ENCODE results near the gene BLOC1S1. TPM values are rescaled to one million over a fixed set of nuclear protein-coding genes. Genes with fewer than 3 reads are reported as not detected.
A peak's percentile ranks its signal among the peaks of the same experiment; 100 is the strongest.

The BLOC1S1 gene
- total and polyA plus RNA-seq, 9 of the 15 experiments (the other 6 are each of a cell fraction or from before 2014, with no cell fraction given), result 75.2 to 161 (median 98.8) TPM

GRCh38 chr12:55702861-55703260, 13.0 kb upstream of the BLOC1S1 start:
- Histone ChIP-seq H3K79me2 (ENCODE audit: control insufficient read depth, insufficient read depth, low read length) (no peaks in the 10 kb centered on the region), H3K27ac (ENCODE audit: extremely low read depth, low read depth, low read length) (no peak overlapping the region), H3K9me1 (ENCODE audit: control insufficient read depth, insufficient read depth, low read length) (peaks cover 5% of the 10 kb centered on the region), H2AFZ (ENCODE audit: low read depth, low read length) (no peak overlapping the region), H3K4me1 (replicated peaks in 1 of 2; ENCODE audit: control insufficient read depth in 2 of 2, insufficient read depth in 2 of 2, low read length in 2 of 2) (peaks cover 3 to 23% of the 10 kb centered on the region in 2 experiments; a peak in 3 of 5 replicates), H3K9me3 (replicated peaks; ENCODE audit: control insufficient read depth, insufficient read depth, low read depth, low read length) (no peaks in the 10 kb centered on the region), H3K27me3 (ENCODE audit: control insufficient read depth in 2 of 2, insufficient read depth in 2 of 2, low read length in 2 of 2) (peaks cover 16 to 52% of the 10 kb centered on the region in 2 experiments), H3K36me3 (ENCODE audit: control insufficient read depth, insufficient read depth, low read length) (no peaks in the 10 kb centered on the region), H3K9ac (ENCODE audit: insufficient read depth in 1 of 2, low read depth in 2 of 2, low read length in 2 of 2) (peak overlapping the region in 1 of 2 experiments; percentile 43; a peak in 2 of 4 replicates), H3K4me2 (ENCODE audit: insufficient read depth, low read length) (no peak overlapping the region), H4K20me1 (replicated peaks; ENCODE audit: control insufficient read depth, insufficient read depth, low read length) (no peaks in the 10 kb centered on the region), H3K4me3 (no peak overlapping the region)
- FAIRE-seq (peak; percentile 35), ATAC-seq (no peak), DNase-seq (ENCODE audit: extremely low read depth in 1 of 4, low spot score in 3 of 4) (no peak)
- in situ Hi-C loops (cut with MboI) (no loop called here), intact Hi-C loops (cut with micrococcal nuclease) (no loop called here)
- 39% methylated on average over 8 of the region's 8 CpGs for WGBS (ENCODE audit: insufficient coverage, low coverage, missing lambda C conversion rate)
- ChIA-PET CTCF (ENCODE audit: low intra/inter-chr PET ratio) (no interaction called here), POLR2A (interaction anchor here (0.7 kb wide), 1 partner anchor 46 kb away, joined by 3 read pairs; no protein-coding TSS in a partner anchor)
- BruUV-seq (replicated peaks), result no TSS peak
- TF ChIP-seq CREM (IDR thresholded peaks at IDR 0.05; ENCODE audit: low read depth) (no peak), SMAD2 (IDR thresholded peaks at IDR 0.05; ENCODE audit: low read depth, low read length) (no peak)

GRCh38 chr12:55703288-55703687, 12.6 kb upstream of the BLOC1S1 start:
- ChIA-PET POLR2A (interaction anchor here (0.7 kb wide), 2 partner anchors 17 to 46 kb away, joined by 3 read pairs; no protein-coding TSS in a partner anchor), CTCF (ENCODE audit: low intra/inter-chr PET ratio) (no interaction called here)
- H3K9ac ChIP-seq (ENCODE audit: insufficient read depth in 1 of 2, low read depth in 2 of 2, low read length in 2 of 2), result 0 out of 4 replicates have a peak overlapping the region, but pooled peaks of 1 of the 2 experiments have one; percentile 46
- H2AFZ ChIP-seq (ENCODE audit: low read depth, low read length), result no peak overlapping the region
- TF ChIP-seq NCOR1 (IDR thresholded peaks at IDR 0.05), result no peak
- 0 out of 2 replicates have a peak, but pooled peaks have one; percentile 55 for TF ChIP-seq MAFG (tag; conservative IDR thresholded peaks at IDR 0.05)
- ATAC-seq (no peak), DNase-seq (ENCODE audit: extremely low read depth in 1 of 4, low spot score in 3 of 4) (no peak), FAIRE-seq (no peak)
- H3K36me3 ChIP-seq (ENCODE audit: control insufficient read depth, insufficient read depth, low read length), result no peaks in the 10 kb centered on the region
- H4K20me1 ChIP-seq (replicated peaks; ENCODE audit: control insufficient read depth, insufficient read depth, low read length), result no peaks in the 10 kb centered on the region
- H3K9me1 ChIP-seq (ENCODE audit: control insufficient read depth, insufficient read depth, low read length), result peaks cover 5% of the 10 kb centered on the region
- in situ Hi-C loops (cut with MboI), result no loop called here
- no peaks in the 10 kb centered on the region for H3K79me2 ChIP-seq (ENCODE audit: control insufficient read depth, insufficient read depth, low read length)
- no TSS peak for BruUV-seq (replicated peaks)
- no peak overlapping the region for H3K27ac ChIP-seq (ENCODE audit: extremely low read depth, low read depth, low read length)
- peaks cover 14 to 48% of the 10 kb centered on the region in 2 experiments for H3K27me3 ChIP-seq (ENCODE audit: control insufficient read depth in 2 of 2, insufficient read depth in 2 of 2, low read length in 2 of 2)
- no peak overlapping the region for H3K4me2 ChIP-seq (ENCODE audit: insufficient read depth, low read length)
- 11% methylated on average over 2 of the region's 2 CpGs for WGBS (ENCODE audit: insufficient coverage, low coverage, missing lambda C conversion rate)
- intact Hi-C loops (cut with micrococcal nuclease), result no loop called here
- no peaks in the 10 kb centered on the region for H3K9me3 ChIP-seq (replicated peaks; ENCODE audit: control insufficient read depth, insufficient read depth, low read depth, low read length)
- peaks cover 3 to 27% of the 10 kb centered on the region in 2 experiments; a peak in 3 of 5 replicates for H3K4me1 ChIP-seq (replicated peaks in 1 of 2; ENCODE audit: control insufficient read depth in 2 of 2, insufficient read depth in 2 of 2, low read length in 2 of 2)
- no peak overlapping the region for H3K4me3 ChIP-seq
